Suprapubic skin (tissue), 3 donors: ENCODE data around the gene USP15.
"Not testable (repeated sequence)": the region's sequence is repeated elsewhere in the genome, so short reads cannot be mapped to it uniquely, and the experiment has no call there.

Experiments
- POLR2A ChIP-seq, 2 donors: fragments of 450-650 bp; IDR thresholded peaks; one replicate each; pipeline ENCODE4 v1.6.1; 2017; ENCODE audit warnings: antibody characterized with exemption in 2 of 2, mild to moderate bottlenecking in 2 of 2, moderate library complexity in 2 of 2
- TF ChIP-seq, protein P1 (sequence below), 2 donors: fragments of 200-600 bp in 1 of 2; fragments of 450-650 bp in 1 of 2; sonication (generic) in 1 of 2; IDR thresholded peaks; one replicate each; pipeline ENCODE4 v1.5.1; 2016 to 2019; ENCODE audit warnings: antibody characterized with exemption in 2 of 2, mild to moderate bottlenecking in 1 of 2, moderate library complexity in 1 of 2

- TF ChIP-seq, protein P1, sequence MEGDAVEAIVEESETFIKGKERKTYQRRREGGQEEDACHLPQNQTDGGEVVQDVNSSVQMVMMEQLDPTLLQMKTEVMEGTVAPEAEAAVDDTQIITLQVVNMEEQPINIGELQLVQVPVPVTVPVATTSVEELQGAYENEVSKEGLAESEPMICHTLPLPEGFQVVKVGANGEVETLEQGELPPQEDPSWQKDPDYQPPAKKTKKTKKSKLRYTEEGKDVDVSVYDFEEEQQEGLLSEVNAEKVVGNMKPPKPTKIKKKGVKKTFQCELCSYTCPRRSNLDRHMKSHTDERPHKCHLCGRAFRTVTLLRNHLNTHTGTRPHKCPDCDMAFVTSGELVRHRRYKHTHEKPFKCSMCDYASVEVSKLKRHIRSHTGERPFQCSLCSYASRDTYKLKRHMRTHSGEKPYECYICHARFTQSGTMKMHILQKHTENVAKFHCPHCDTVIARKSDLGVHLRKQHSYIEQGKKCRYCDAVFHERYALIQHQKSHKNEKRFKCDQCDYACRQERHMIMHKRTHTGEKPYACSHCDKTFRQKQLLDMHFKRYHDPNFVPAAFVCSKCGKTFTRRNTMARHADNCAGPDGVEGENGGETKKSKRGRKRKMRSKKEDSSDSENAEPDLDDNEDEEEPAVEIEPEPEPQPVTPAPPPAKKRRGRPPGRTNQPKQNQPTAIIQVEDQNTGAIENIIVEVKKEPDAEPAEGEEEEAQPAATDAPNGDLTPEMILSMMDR (IDR thresholded peaks at IDR 0.05): not testable (repeated sequence)
- not testable (repeated sequence) for TF ChIP-seq POLR2A (IDR thresholded peaks at IDR 0.05)
Observed at GRCh38 chr12:62368430-62369223, 108.4 kb downstream of the USP15 start.
